Measurements from ENCODE around the gene FAM187B. TPM values are rescaled to one million over a fixed set of nuclear protein-coding genes. Genes with fewer than 3 reads are reported as not detected.

FAM187B gene
- total RNA-seq, 2 donors from 2014 or later, result not detected

DNA sequence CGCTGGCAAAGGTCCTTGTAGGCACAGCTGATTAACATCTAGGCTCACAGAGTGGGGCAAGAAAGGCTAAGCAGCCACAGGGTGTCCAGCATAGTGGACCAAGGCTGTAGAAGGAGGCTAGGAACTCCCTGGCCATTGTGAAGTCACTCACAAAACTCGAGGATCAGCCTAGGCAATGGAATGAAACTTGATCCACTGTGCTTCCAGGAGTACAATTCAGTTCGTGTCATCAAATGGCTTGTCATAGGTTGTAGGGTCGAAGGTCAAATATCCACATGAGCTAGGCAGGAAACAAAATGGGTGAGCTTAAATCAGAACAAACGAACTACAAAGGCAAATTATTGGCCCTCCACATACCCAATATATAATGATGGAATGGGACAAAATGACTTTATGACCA lies 4.4 kb upstream of the FAM187B start:
- Histone ChIP-seq H3K9me3 (ENCODE audit: control insufficient read depth, low read length) (peaks cover 5% of the 10 kb centered on the region), H3K27ac (ENCODE audit: low read depth, low read length) (no peak overlapping the region), H3K9ac (ENCODE audit: extremely low read depth, low read length, poor library complexity, severe bottlenecking) (no peak overlapping the region), H3K4me3 (ENCODE audit: low read length) (no peak overlapping the region), H3K4me1 (ENCODE audit: control insufficient read depth, insufficient read depth, low read length) (peaks cover 3% of the 10 kb centered on the region), H3K36me3 (ENCODE audit: control insufficient read depth, insufficient read depth, low read length) (no peaks in the 10 kb centered on the region), H3K27me3 (ENCODE audit: control insufficient read depth, insufficient read depth, low read length, poor library complexity, severe bottlenecking) (no peaks in the 10 kb centered on the region)
- 81 to 86% methylated on average over 3 to 4 of the region's 5 CpGs for WGBS, 2 experiments (ENCODE audit: insufficient coverage in 1 of 2, insufficient read length in 1 of 2)
- Mint-ChIP-seq H3K36me3 (ENCODE audit: low read depth) (no peaks in the 10 kb centered on the region), H3K27ac (no peak overlapping the region), H3K27me3 (ENCODE audit: insufficient read depth) (no peaks in the 10 kb centered on the region), H3K4me1 (no peaks in the 10 kb centered on the region), H3K9me3 (peaks cover 18% of the 10 kb centered on the region), H3K4me3 (no peak overlapping the region)
- TF ChIP-seq, protein P1, sequence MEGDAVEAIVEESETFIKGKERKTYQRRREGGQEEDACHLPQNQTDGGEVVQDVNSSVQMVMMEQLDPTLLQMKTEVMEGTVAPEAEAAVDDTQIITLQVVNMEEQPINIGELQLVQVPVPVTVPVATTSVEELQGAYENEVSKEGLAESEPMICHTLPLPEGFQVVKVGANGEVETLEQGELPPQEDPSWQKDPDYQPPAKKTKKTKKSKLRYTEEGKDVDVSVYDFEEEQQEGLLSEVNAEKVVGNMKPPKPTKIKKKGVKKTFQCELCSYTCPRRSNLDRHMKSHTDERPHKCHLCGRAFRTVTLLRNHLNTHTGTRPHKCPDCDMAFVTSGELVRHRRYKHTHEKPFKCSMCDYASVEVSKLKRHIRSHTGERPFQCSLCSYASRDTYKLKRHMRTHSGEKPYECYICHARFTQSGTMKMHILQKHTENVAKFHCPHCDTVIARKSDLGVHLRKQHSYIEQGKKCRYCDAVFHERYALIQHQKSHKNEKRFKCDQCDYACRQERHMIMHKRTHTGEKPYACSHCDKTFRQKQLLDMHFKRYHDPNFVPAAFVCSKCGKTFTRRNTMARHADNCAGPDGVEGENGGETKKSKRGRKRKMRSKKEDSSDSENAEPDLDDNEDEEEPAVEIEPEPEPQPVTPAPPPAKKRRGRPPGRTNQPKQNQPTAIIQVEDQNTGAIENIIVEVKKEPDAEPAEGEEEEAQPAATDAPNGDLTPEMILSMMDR (conservative IDR thresholded peaks at IDR 0.05), result no peak
- no peak for DNase-seq

DNA sequence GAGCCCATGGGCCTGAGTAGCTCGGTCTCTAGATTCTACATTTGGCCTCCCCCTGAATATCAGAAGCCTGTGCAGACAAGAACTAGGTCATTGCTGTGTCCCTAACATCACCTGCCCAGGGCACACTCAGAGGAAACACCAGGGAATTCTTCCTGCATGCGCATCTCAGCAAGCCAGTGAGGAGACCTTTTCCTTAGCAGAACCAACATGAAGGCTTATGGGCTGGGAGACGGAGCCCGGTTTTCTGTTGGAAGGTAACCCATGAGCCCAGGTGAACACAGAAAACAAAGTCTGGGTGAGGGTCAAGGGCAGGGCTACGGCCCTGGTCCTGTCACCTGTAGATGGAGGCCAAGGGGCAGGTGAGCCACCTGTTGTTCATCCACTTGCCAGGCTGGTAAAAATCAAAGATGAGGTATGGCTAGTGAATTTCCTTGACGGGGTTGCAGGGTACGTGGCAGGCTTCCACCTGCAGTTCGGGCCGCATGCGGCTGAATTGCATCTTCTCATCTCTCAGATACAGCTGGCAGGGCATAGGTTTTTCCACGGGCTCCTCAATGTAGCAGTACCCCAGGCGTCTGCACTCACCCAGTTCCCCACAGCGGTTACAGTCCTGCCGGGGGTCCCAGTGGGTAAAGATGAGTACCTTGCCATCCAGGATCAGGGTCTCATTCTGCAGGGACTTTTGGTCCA lies 3.6 kb upstream of the FAM187B start:
- H3K27me3 ChIP-seq (ENCODE audit: control insufficient read depth, insufficient read depth, low read length, poor library complexity, severe bottlenecking), result no peaks in the 10 kb centered on the region
- Mint-ChIP-seq H3K27me3 (ENCODE audit: insufficient read depth) (no peaks in the 10 kb centered on the region), H3K9me3 (peaks cover 16% of the 10 kb centered on the region), H3K4me1 (no peaks in the 10 kb centered on the region), H3K4me3 (no peak overlapping the region), H3K36me3 (ENCODE audit: low read depth) (no peaks in the 10 kb centered on the region), H3K27ac (no peak overlapping the region)
- H3K4me1 ChIP-seq (ENCODE audit: control insufficient read depth, insufficient read depth, low read length), result peaks cover 3% of the 10 kb centered on the region
- no peak overlapping the region for H3K9ac ChIP-seq (ENCODE audit: extremely low read depth, low read length, poor library complexity, severe bottlenecking)
- no peak overlapping the region for H3K27ac ChIP-seq (ENCODE audit: low read depth, low read length)
- H3K9me3 ChIP-seq (ENCODE audit: control insufficient read depth, low read length), result peaks cover 5% of the 10 kb centered on the region
- 92 to 95% methylated on average over 13 to 14 of the region's 14 CpGs for WGBS, 2 experiments (ENCODE audit: insufficient coverage in 1 of 2, insufficient read length in 1 of 2)
- DNase-seq, result no peak
- TF ChIP-seq, protein P1 (conservative IDR thresholded peaks at IDR 0.05), result no peak
- H3K4me3 ChIP-seq (ENCODE audit: low read length), result no peak overlapping the region
- H3K36me3 ChIP-seq (ENCODE audit: control insufficient read depth, insufficient read depth, low read length), result no peaks in the 10 kb centered on the region

DNA sequence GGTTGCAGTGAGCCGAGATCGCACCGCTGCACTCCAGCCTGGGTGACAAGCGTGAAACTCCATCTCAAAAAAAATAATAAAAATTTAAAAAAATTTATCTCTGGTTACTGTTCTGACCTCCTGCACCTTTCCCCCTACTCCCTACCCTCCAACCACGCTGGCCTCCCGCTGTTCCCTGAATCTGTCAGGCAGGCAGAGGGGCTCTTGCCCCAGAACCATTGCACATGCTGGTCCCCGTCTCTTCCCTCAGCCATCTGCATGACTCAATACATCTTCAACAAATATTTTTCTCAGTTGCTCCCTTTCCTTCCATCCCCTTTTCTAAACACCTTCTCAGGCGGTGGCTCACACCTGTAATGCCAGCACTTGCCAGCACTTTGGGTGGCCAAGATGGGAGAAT lies 1.1 kb upstream of the FAM187B start:
- Histone ChIP-seq H3K4me3 (ENCODE audit: low read length) (no peak overlapping the region), H3K27ac (ENCODE audit: low read depth, low read length) (no peak overlapping the region), H3K36me3 (ENCODE audit: control insufficient read depth, insufficient read depth, low read length) (no peaks in the 10 kb centered on the region), H3K9ac (ENCODE audit: extremely low read depth, low read length, poor library complexity, severe bottlenecking) (no peak overlapping the region), H3K27me3 (ENCODE audit: control insufficient read depth, insufficient read depth, low read length, poor library complexity, severe bottlenecking) (no peaks in the 10 kb centered on the region), H3K4me1 (ENCODE audit: control insufficient read depth, insufficient read depth, low read length) (peaks cover 3% of the 10 kb centered on the region), H3K9me3 (ENCODE audit: control insufficient read depth, low read length) (peaks cover 2% of the 10 kb centered on the region)
- Mint-ChIP-seq H3K36me3 (ENCODE audit: low read depth) (no peaks in the 10 kb centered on the region), H3K4me3 (no peak overlapping the region), H3K27ac (no peak overlapping the region), H3K9me3 (peaks cover 2% of the 10 kb centered on the region), H3K4me1 (no peaks in the 10 kb centered on the region), H3K27me3 (ENCODE audit: insufficient read depth) (peaks cover 1% of the 10 kb centered on the region)
- WGBS, 2 experiments (ENCODE audit: insufficient coverage in 1 of 2, insufficient read length in 1 of 2), result 89 to 94% methylated on average over 3 to 4 of the region's 8 CpGs
- TF ChIP-seq, protein P1 (conservative IDR thresholded peaks at IDR 0.05), result no peak
- no peak for DNase-seq
